HS-27A (cell line): ENCODE data around the gene CDH13.

Experiments used
- DNase-seq: peaks from one replicate; pipeline ENCODE4 v3.0.0-alpha.2; 2012; ENCODE audit warnings: low read depth, missing footprints

The CDH13 gene

GRCh38 chr16:83356266-83356665, 729.5 kb downstream of the CDH13 start:
- no peak for DNase-seq

DNA sequence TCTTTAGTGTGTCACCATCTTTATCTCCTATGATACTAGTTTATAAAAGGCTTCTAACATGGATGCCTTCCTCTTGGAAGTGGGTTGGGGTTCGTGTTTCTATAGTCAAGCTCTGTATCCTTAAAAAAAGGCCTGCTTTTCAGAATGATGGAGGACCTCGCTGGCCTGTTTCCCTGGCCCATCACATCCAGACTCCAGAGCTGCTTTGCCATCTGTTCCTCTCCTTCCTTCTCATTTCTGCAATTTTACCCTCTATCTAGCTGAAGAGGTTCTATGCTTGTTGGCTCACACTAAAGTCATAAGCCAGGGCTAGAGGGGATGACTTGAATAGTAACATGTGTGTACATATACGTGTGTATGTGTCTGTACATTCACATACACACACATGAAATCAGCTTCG, 730.2 kb downstream of the CDH13 start:
- DNase-seq, result no peak

GRCh38 chr16:83363521-83363920, 736.8 kb downstream of the CDH13 start:
- no peak for DNase-seq

GRCh38 chr16:83365166-83365565, 738.4 kb downstream of the CDH13 start:
- no peak for DNase-seq

- no peak for DNase-seq
Measured at GRCh38 chr16:83366228-83366627, 739.5 kb downstream of the CDH13 start.

DNA sequence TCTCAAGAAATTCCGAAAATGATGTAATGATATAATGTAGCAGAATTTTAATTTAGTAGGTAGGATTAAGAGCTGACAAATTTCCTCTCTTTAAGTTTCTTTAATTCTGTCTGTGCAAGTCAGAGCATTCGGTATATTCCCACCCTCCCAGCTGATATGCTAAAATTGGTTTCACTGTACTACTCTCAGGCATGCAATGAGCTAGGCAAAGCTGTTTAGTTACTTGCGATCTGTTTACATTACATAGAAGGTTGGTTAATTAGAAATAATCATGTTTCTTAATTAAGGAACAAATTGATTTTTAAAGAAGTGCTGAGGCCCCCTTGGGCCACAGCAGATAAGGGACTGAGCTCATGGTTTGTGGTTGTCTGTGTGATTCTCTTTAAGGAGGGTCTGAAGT, 748.2 kb downstream of the CDH13 start:
- DNase-seq, result no peak

DNA sequence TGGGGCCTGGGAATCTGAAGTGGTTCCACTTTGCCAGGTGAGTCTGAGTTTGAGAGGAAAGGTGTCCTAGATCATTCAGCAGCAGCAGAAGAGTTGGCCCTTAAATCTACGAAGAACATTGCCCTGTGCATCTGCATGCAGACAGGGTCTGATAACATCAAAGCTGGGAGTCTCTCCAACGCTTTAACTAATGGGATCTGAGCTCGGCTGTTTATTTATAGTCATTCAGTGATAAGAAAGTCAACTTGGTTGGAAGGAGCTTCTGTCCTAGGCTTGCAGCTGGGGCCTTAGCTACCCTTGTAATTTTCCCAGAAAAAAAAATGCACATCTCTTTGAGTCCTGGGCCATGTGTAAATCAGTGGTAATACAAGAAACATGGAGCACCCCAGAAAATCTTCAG, 763.0 kb downstream of the CDH13 start:
- no peak for DNase-seq

DNA sequence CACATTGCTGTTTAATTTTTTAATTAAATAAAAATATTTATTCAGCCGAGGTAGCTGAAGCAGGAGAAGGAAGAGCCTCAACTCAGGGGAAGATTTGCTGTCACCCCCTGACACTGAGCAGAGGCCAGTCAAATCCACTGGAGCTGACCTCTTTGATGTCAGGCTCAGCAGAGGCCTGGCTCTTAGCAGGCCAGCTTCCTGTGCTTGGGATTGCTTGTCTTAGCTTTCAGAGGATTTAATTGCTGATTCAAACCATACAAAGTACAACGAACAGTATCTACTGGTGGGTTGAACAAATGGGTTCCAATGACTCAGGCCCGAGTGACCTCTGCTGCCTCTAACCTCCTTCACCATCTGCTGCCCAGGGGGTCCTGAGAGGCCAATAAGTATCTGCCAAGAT, 764.0 kb downstream of the CDH13 start:
- no peak for DNase-seq

GRCh38 chr16:83392743-83393142, 766.0 kb downstream of the CDH13 start:
- no peak for DNase-seq

GRCh38 chr16:83393196-83393981, 766.6 kb downstream of the CDH13 start:
- DNase-seq, result no peak

DNA sequence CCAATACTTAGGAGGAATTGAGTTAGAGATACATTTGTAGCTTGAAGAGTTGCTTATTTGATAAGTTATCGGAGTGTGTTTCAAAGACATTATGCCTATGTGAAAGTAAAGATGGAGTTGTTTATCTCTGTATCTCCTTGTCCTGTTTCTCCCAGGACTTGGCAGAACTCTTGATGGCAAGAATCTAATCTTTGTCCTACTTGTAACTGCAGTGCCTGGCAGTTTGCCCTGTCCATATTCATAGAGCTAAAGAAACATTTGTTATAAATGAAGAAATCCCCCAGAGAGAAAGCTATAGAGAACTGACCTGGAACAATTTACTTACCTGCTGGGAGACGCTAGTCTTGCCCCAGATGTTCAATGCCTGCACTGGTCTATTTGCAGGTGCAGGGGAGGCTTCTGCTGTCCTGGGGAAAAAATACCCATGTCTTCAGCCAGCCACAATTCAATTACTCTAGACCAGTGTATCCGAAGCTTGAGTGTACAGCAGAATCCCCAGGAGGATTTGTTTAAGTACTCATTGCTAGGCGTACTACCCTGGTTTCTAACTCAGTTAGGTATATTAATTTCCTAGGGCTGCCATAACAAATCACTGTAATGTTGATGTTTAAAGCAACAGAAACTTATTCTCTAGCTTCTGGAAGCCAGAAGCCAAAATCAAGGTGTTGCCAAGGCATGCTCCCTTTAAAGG, 771.0 kb downstream of the CDH13 start:
- no peak for DNase-seq

GRCh38 chr16:83400234-83400633, 773.5 kb downstream of the CDH13 start:
- DNase-seq, result no peak

- DNase-seq, result no peak
Measured at GRCh38 chr16:83402160-83402814, 775.5 kb downstream of the CDH13 start.

GRCh38 chr16:83402967-83403366, 776.2 kb downstream of the CDH13 start:
- peak; percentile 20 for DNase-seq

GRCh38 chr16:83403761-83404160, 777.0 kb downstream of the CDH13 start:
- DNase-seq, result peak; percentile 52

DNA sequence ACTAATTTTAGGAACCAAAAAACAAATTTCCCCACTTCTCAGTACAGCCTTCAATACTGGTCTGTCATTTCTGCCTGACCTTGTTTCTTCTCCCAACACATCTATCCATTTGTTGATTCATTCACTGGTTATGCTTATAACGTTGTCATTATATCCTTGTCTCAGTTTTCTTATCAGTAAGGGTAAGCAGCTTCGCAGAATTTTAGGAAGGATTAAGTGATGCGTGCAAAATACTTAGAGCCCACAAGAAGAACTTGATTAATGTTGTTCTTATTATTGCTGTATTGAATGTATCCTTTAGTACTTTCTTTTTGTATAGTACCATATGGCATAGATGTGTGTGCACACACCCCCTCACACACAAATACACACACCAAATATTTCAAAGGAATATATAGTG, 777.5 kb downstream of the CDH13 start:
- DNase-seq, result peak; percentile 23

DNA sequence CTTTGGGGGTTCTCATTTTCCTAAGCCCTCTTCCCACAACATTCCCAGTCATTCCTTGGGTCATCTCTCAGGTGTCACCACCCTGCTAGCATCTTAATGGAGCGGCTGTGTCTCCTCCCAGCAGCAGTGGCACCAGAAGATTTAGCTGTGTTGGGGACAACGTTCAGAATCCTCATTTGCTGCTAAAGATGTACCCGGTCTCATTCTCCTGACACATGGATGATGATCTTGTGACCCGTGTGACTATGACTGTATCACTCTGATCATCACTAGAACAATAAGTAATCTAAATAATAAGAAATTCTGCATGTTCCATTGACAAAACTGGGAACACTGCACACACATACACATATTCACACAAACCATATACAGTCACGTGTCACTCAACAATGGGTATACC, 781.2 kb downstream of the CDH13 start:
- no peak for DNase-seq

GRCh38 chr16:83409347-83409746, 782.6 kb downstream of the CDH13 start:
- DNase-seq, result no peak

DNA sequence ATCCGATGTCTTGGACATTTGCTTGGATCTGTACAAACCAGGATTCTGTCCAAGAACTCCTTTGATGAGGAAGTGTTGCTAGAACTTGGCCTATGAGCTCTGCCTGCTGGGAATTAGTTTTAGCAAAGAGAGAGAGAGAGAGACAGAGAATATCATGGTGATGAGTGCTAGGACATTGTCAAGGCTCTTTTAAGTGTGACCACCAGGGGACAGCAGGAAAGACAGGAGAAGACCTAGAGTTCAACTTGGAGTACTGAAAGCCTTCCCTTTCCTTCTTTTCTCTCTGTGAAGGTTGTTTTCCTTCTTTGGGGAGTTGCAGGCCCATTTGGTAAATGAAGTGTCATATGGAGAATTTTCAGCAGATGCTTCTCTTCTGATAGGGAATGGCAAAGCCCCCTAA, 791.8 kb downstream of the CDH13 start:
- DNase-seq, result no peak

GRCh38 chr16:83420206-83420760, 793.5 kb downstream of the CDH13 start:
- no peak for DNase-seq

DNA sequence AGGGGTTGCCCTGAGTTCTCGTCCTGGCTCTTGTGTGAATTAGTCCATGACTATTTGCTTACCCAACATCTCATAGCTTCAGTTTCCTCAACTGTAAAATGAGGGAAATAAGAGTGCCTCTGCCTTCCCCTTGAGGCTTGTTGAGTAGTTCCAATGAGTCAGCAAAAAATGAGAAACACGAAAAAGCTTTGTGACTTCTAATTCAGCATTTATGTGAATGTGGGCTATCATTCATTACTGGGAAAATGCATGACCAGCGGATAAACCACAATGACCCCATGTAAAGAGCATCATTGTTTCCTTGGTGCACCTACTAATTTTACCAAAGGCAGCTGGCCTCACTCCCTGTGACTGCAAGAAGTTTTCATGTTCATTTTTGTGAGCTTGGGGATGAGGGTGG, 806.4 kb downstream of the CDH13 start:
- no peak for DNase-seq

GRCh38 chr16:83437036-83437435, 810.3 kb downstream of the CDH13 start:
- no peak for DNase-seq

GRCh38 chr16:83438326-83438725, 811.6 kb downstream of the CDH13 start:
- no peak for DNase-seq
